Esophagus muscularis mucosa (tissue), 4 donors: ENCODE data around the gene CEP170B. TPM values are rescaled to one million over a fixed set of nuclear protein-coding genes. Genes with fewer than 3 reads are reported as not detected.

Experiments
- DNase-seq: peaks from one replicate; pipeline ENCODE4 v3.0.0-alpha.2; 2017; ENCODE audit errors: extremely low spot score
- H3K27ac ChIP-seq, 4 donors: fragments of 200-600 bp; sonication (generic); replicated peaks in 1 of 4; 1 replicate in 3 of 4; 2 replicates in 1 of 4; pipeline ENCODE4 v1.5.1; 2016 to 2019; ENCODE audit warnings: mild to moderate bottlenecking in 1 of 4
- H3K27me3 ChIP-seq, 4 donors: fragments of 200-600 bp; sonication (generic); one replicate each; pipeline versions ENCODE4 v1.5.1 to v1.6.0; 2016 to 2019
- H3K36me3 ChIP-seq, 4 donors: fragments of 200-600 bp; sonication (generic); one replicate each; pipeline ENCODE4 v1.5.1; 2016 to 2019
- H3K4me1 ChIP-seq, 4 donors: fragments of 200-600 bp; sonication (generic); one replicate each; pipeline ENCODE4 v1.5.1; 2016 to 2019
- H3K4me3 ChIP-seq, 4 donors: fragments of 200-600 bp; sonication (generic); 1 replicate in 2 of 4; 2 replicates in 2 of 4; pipeline ENCODE4 v1.5.1; 2016 to 2019; ENCODE audit warnings: mild to moderate bottlenecking in 4 of 4, moderate library complexity in 1 of 4
- H3K9me3 ChIP-seq, 4 donors: fragments of 200-600 bp; sonication (generic); 1 replicate in 3 of 4; 2 replicates in 1 of 4; pipeline ENCODE4 v1.5.1; 2016 to 2019
- CTCF ChIP-seq, 3 experiments: fragments of 200-600 bp in 2 of 3; fragments of 450-650 bp in 1 of 3; sonication (generic) in 2 of 3; IDR thresholded peaks; one replicate each; pipeline ENCODE4 v1.5.1; 2017 to 2019; ENCODE audit warnings: antibody characterized with exemption in 3 of 3, mild to moderate bottlenecking in 2 of 3, moderate library complexity in 1 of 3
- EP300 ChIP-seq: sonication (generic); formaldehyde crosslinking; IDR thresholded peaks from one replicate; pipeline ENCODE4 v1.6.1; 2017; ENCODE audit warnings: antibody characterized with exemption
- POLR2A ChIP-seq: fragments of 450-650 bp; IDR thresholded peaks from one replicate; pipeline ENCODE4 v1.6.1; 2017; ENCODE audit warnings: antibody characterized with exemption, moderate library complexity, mild to moderate bottlenecking, low read depth
- POLR2AphosphoS5 ChIP-seq, 2 donors: sonication (generic); formaldehyde crosslinking; IDR thresholded peaks; one replicate each; pipeline ENCODE4 v1.6.1; 2017; ENCODE audit warnings: antibody characterized with exemption in 2 of 2
- WGBS: methylation state at CpG from one replicate; pipeline ENCODE4 v1.1.5; 2018; 5-methylcytosine and 5-hydroxymethylcytosine counted together
- intact Hi-C: fragments of 100-400 bp; cut with DNase I; formaldehyde crosslinking; loops from one replicate; pipeline ENCODE4 v1.15.1; 2023
- total RNA-seq, 4 donors: library from RNA; depleted of rRNA; stranded (reverse); fragments of >200 nt; gene quantifications; one replicate each; pipeline versions ENCODE4 v1.1.0 to v1.2.1, GENCODE V29; 2016

The CEP170B gene
- total RNA-seq, 4 donors from 2014 or later = 24.1 to 70.6 (median 45.7) TPM

GRCh38 chr14:104878582-104878981, 13.5 kb downstream of the CEP170B start:
- TF ChIP-seq POLR2A (no peak), EP300 (no peak), CTCF (IDR thresholded peaks at IDR 0.05) (no peak), POLR2AphosphoS5 (IDR thresholded peaks at IDR 0.05) (no peak)
- Histone ChIP-seq H3K27ac (no peak overlapping the region), H3K27me3 (no peaks in the 10 kb centered on the region), H3K9me3 (no peaks in the 10 kb centered on the region), H3K4me1 (peaks cover 0 to 9% (median 3%) of the 10 kb centered on the region in 4 donors), H3K4me3 (no peak overlapping the region), H3K36me3 (peaks cover 8 to 67% (median 43%) of the 10 kb centered on the region in 4 donors)
- 98% methylated on average over 11 of the region's 14 CpGs for WGBS
- no peak for DNase-seq
- intact Hi-C loops = no loop called here

DNA sequence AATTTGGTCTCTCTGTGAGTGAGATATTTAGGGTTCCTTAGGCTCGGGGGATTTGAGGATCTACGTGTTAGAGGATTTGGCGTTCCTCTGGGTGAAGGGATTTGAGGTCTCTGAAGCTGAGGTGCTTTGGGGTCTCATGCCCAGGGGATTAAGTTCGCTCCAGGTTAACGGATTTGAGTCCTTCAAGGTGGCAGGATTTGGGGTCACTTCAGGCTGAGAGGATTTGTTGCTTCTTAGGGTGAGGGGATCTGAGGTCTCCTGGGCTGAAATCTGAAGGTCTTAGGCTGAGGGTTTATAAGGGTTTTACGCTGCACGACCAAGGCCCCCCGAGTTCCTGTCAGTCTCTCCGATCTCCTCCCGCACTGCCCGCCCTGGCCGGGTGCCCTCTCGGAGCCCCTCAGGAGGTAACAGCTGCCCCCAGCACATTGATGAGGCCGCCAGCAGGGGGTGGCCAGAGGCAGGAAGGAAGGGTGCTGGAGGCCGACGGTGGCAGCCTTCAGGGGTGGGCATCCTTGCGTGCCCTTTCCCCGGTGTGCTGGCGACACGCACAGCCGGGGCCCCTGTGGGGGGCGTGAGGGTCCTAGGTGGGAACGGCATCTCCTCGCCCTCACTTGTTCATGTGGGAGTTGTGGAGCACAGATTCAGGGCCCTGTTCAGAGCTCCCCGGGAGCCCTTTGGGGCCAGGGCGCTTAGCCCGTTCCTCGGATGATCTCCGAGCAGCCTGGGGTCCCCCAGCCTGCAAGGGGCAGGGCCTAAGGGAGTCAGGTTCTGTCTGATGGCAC, 14.3 kb downstream of the CEP170B start:
- 88% methylated on average over 18 of the region's 29 CpGs for WGBS
- no peak overlapping the region for H3K27ac ChIP-seq
- H3K27me3 ChIP-seq = no peaks in the 10 kb centered on the region
- H3K4me3 ChIP-seq = no peak overlapping the region
- no peak for DNase-seq
- H3K36me3 ChIP-seq = peaks cover 8 to 75% (median 51%) of the 10 kb centered on the region in 4 donors
- intact Hi-C loops = no loop called here
- peaks cover 0 to 4% (median 2%) of the 10 kb centered on the region in 4 donors for H3K4me1 ChIP-seq
- no peak for TF ChIP-seq EP300
- TF ChIP-seq CTCF (IDR thresholded peaks at IDR 0.05) = no peak
- TF ChIP-seq POLR2AphosphoS5 (IDR thresholded peaks at IDR 0.05) = no peak
- TF ChIP-seq POLR2A = no peak
- H3K9me3 ChIP-seq = no peaks in the 10 kb centered on the region

DNA sequence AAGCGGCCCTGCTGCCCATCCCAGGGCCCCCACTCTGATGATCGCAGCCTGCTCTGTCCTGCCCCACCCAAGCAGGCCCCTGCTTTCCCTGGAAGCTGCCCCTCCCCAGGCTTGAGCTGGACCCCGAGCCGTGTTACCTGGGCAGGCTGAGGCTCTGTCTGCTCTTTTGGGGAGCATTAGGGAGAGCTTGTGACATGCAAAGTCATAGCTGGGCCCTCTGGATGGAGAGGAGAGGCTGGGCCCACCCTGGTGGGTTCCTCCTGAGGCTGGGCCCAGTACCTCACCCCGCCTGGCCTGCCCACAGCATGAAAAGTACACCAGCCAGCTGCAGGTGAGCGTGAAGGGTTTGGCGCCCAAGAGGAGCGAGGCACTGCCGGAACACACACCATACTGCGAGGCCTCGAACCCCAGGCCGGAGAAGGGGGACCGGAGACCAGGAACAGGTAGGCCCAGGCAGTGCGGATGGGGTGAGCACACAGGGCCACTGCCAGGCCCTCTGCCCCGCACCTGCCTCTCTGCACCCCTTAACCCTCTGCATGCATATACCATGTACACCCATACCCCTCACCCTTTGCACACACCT, 15.0 kb downstream of the CEP170B start:
- 96% methylated on average over 9 of the region's 15 CpGs for WGBS
- peaks cover 0 to 3% (median 0%) of the 10 kb centered on the region in 4 donors for H3K4me1 ChIP-seq

GRCh38 chr14:104880584-104881210, 15.6 kb downstream of the CEP170B start:
- 77% methylated on average over 7 of the region's 7 CpGs for WGBS

More for the DNA sequence above, 15.0 kb downstream of the CEP170B start:
- no peak for DNase-seq
- H3K4me3 ChIP-seq = no peak overlapping the region
- intact Hi-C loops = no loop called here
- H3K9me3 ChIP-seq = no peaks in the 10 kb centered on the region
- no peak for TF ChIP-seq POLR2A
- TF ChIP-seq POLR2AphosphoS5 (IDR thresholded peaks at IDR 0.05) = no peak
- TF ChIP-seq CTCF (IDR thresholded peaks at IDR 0.05) = no peak
- no peak for TF ChIP-seq EP300
- peaks cover 8 to 78% (median 53%) of the 10 kb centered on the region in 4 donors for H3K36me3 ChIP-seq
- H3K27ac ChIP-seq = no peak overlapping the region
- no peaks in the 10 kb centered on the region for H3K27me3 ChIP-seq

More at GRCh38 chr14:104880584-104881210, 15.6 kb downstream of the CEP170B start:
- Histone ChIP-seq H3K9me3 (no peaks in the 10 kb centered on the region), H3K27ac (no peak overlapping the region), H3K36me3 (peaks cover 8 to 85% (median 59%) of the 10 kb centered on the region in 4 donors), H3K4me1 (peaks cover 0 to 3% (median 0%) of the 10 kb centered on the region in 4 donors), H3K27me3 (no peaks in the 10 kb centered on the region), H3K4me3 (no peak overlapping the region)
- intact Hi-C loops = no loop called here
- no peak for TF ChIP-seq EP300
- TF ChIP-seq POLR2A = no peak
- no peak for TF ChIP-seq POLR2AphosphoS5 (IDR thresholded peaks at IDR 0.05)
- no peak for TF ChIP-seq CTCF (IDR thresholded peaks at IDR 0.05)
- no peak for DNase-seq
